IPS-18c (cell line): ENCODE results near the gene PEDS1.
"Not testable (repeated sequence)": the region's sequence is repeated elsewhere in the genome, so short reads cannot be mapped to it uniquely, and the experiment has no call there.

ENCODE experiments used
- H3K4me3 ChIP-seq: 2 replicates; pipeline ENCODE4 v1.7.0; 2013; ENCODE audit warnings: low read depth, mild to moderate bottlenecking, low read length, moderate library complexity; ENCODE audit not compliant: insufficient read depth
- H3K9me3 ChIP-seq: one replicate; pipeline ENCODE4 v1.6.1; 2013; ENCODE audit warnings: mild to moderate bottlenecking, low read length, moderate library complexity; ENCODE audit not compliant: control insufficient read depth, insufficient read depth

Gene PEDS1

DNA sequence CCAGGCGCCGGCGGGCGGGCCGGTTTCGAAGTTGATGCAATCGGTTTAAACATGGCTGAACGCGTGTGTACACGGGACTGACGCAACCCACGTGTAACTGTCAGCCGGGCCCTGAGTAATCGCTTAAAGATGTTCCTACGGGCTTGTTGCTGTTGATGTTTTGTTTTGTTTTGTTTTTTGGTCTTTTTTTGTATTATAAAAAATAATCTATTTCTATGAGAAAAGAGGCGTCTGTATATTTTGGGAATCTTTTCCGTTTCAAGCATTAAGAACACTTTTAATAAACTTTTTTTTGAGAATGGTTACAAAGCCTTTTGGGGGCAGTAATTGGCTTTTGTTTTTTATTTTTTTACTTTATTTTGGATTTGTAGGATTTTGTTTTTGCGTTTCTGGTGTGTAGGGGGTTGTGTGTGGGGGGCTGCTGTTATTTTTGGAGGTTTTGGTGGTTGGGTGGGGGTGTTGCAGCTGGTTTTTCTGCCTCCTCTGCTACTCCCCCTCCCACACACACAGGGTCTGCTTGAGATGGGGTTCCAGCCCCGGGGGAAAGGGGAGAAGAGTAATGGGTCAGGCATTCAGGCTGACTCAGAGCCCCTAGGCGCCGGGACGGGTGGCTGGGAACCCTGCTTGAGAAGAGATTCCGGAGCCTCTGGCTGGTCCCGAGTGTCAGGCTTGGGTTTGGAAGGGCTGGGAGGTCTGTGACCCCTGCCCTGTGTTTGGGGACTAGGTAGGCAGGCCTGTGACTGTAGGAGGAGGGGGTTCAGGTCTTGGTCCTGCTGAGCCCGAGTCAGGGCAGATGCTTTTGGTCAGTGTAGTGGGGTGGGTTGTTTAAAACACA is 39.1 kb upstream of the PEDS1 start:
- Histone ChIP-seq H3K9me3 (no peaks in the 10 kb centered on the region), H3K4me3 (peak overlapping the region; percentile 93)

DNA sequence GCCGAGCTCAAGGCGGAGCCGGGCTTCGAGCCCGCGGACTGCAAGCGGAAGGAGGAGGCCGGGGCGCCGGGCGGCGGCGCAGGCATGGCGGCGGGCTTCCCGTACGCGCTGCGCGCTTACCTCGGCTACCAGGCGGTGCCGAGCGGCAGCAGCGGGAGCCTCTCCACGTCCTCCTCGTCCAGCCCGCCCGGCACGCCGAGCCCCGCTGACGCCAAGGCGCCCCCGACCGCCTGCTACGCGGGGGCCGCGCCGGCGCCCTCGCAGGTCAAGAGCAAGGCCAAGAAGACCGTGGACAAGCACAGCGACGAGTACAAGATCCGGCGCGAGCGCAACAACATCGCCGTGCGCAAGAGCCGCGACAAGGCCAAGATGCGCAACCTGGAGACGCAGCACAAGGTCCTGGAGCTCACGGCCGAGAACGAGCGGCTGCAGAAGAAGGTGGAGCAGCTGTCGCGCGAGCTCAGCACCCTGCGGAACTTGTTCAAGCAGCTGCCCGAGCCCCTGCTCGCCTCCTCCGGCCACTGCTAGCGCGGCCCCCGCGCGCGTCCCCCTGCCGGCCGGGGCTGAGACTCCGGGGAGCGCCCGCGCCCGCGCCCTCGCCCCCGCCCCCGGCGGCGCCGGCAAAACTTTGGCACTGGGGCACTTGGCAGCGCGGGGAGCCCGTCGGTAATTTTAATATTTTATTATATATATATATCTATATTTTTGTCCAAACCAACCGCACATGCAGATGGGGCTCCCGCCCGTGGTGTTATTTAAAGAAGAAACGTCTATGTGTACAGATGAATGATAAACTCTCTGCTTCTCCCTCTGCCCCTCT is 38.2 kb upstream of the PEDS1 start:
- peaks cover 2% of the 10 kb centered on the region for H3K9me3 ChIP-seq
- peak overlapping the region; percentile 93 for H3K4me3 ChIP-seq

DNA sequence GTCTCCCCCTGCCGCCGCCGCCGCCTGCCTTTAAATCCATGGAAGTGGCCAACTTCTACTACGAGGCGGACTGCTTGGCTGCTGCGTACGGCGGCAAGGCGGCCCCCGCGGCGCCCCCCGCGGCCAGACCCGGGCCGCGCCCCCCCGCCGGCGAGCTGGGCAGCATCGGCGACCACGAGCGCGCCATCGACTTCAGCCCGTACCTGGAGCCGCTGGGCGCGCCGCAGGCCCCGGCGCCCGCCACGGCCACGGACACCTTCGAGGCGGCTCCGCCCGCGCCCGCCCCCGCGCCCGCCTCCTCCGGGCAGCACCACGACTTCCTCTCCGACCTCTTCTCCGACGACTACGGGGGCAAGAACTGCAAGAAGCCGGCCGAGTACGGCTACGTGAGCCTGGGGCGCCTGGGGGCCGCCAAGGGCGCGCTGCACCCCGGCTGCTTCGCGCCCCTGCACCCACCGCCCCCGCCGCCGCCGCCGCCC is 37.6 kb upstream of the PEDS1 start:
- Histone ChIP-seq H3K4me3 (peak overlapping the region; percentile 93), H3K9me3 (peaks cover 2% of the 10 kb centered on the region)

DNA sequence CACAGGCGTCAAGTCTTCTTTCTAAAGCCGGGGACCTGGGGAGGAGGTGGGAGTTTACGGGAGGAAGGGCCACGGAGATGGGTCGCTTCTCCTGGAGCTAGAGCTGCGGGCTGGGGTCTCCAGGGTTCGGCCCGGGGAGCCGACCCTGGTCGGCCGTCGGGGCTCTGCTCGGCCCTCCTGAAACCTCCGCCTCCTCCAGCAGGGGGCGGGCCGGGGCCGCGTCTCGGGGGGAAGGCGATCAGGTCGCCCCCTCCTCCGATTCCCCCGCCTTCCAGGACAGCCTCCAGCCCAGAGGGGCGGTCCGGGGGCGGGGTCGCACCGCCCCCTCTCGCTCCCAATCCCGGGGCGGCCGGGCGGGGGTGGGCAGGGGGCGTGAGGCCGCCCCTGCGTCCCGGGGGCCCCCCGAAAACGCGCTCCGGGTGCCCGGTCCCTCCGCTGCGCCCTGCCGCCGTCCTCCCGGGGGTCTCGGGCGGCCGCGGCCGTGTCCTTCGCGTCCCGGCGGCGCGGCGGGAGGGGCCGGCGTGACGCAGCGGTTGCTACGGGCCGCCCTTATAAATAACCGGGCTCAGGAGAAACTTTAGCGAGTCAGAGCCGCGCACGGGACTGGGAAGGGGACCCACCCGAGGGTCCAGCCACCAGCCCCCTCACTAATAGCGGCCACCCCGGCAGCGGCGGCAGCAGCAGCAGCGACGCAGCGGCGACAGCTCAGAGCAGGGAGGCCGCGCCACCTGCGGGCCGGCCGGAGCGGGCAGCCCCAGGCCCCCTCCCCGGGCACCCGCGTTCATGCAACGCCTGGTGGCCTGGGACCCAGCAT is 36.9 kb upstream of the PEDS1 start, which contains the start of gene CEBPB:
Gene CEBPB, plus strand, starts transcription at position 580 of the 814 bp plus-strand sequence. Its CDS starts 204 bp downstream, at position 784.
- H3K9me3 ChIP-seq = peaks cover 2% of the 10 kb centered on the region
- peak within 1 kb of the TSS; percentile 93 for H3K4me3 ChIP-seq

DNA sequence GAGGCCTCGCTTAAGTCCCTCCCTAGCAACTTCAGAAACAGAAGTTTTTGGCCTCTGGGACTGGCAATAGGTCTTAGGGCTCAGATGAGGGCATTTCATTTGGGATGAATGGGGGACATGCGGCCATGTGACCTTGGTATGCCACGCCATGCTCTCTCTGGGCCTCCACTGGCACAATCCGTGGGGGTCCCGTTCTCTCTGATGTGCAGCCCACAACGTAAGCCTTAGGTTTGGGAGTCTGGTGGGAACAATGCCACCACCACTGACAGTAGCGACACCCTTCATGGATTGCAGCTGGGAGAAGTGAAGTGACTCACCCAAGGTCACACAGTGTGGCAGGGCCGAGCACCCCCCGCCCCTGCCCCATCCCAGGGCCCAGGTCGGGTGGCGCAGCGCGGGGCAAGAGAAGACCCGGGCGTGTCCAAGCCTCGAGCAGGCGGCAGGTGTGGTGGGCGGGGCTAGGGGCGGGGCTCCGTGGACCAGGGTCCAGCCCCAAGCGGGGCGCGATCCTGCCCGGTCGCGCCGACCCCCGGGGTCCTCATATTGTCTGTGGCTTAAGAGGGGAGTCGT is 36.2 kb upstream of the PEDS1 start:
- Histone ChIP-seq H3K4me3 (peak overlapping the region; percentile 93), H3K9me3 (peaks cover 2% of the 10 kb centered on the region)

DNA sequence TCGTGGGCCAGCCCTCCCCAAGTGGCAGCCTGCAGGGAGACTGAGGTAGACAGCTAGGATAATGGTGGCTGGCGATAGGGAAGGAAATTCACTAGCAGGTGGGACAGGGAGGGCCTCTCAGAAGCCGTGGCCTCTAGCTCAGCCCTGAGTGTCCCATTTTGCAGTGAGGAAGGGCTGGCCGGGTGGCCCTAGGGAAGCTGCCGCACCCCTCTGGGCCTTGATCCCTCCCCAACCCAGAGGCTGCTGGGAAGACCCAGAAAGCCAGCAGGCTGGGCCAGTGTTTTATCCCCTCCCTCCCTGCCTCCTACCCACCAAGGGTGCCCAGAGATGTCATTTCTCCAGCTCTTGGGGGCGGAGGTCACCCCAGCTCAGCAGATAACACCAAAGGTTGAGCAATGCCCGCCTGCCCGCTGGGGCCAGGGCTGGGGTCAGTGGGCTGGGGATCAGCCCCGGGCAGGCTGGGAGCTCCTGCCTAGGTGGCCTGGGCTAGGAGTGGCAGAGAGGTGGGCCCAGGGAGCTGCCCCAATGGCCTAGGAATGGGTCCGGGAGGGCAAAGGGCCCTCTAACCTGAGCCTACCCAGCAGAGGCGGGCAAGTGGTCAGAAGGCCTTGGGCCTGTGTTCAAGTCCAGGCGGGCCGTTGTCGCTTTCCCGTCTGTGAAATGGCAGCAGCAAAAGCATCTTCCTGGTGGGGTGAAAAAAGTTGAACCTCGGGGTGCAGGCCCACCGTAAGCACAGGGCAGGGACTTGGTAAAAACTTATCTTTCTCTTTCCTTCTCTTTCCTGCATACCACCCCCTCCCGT is 35.6 kb upstream of the PEDS1 start:
- no peak overlapping the region for H3K4me3 ChIP-seq

DNA sequence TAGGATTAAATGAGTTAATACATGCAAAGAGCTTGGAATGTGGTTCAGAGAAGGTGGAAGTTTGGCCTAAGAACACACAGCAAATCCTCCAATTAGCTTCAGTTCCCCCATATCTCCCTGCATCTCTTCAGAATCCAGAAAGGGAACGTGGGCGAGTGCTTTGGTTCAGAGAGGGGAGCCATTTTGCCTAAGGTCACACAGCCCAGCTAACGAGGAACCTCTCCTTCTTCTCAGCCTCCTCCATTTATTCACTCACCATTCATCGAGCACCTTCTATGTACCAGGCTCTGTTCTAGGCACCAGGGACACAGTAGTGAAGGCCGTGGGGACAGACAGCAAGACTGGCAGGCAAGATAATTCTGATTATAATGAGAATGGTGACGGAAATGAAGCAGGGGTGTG is 34.8 kb upstream of the PEDS1 start:
- peaks cover 2% of the 10 kb centered on the region for H3K9me3 ChIP-seq
- H3K4me3 ChIP-seq = no peak overlapping the region

More for the DNA sequence above, 35.6 kb upstream of the PEDS1 start:
- H3K9me3 ChIP-seq = peaks cover 2% of the 10 kb centered on the region

DNA sequence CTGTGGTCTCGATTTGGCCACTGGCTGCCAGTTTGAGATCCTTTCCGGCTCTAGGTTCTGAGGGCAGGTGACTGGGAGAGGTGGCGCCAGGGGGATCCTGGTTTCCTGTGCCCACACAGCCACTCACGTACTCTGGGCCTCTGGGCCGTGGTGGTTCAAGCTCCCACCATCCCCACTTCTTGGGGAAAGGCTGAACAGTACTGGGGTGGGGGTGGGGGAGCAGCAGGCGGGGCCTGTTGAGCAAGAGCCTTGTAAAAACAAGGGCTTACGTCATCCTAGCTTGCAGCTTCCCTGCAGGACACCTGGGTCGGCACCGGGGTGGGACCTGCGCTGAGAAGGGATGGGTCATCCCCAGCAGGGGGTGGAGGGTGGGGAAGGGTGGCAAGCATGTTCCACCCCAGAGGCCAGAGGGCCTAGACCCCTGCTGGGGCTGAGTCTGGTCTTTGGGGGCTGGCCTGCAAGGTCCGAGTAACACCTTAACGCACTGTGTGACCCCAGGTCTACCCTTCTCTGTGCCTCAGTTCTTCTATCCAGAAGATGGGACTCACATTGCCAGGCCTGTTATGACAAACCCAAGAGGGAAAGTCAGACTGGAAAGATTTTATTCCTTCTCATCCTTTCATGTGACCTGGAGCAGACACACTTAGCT is 34.0 kb upstream of the PEDS1 start:
- H3K4me3 ChIP-seq = no peak overlapping the region
- peaks cover 2% of the 10 kb centered on the region for H3K9me3 ChIP-seq

DNA sequence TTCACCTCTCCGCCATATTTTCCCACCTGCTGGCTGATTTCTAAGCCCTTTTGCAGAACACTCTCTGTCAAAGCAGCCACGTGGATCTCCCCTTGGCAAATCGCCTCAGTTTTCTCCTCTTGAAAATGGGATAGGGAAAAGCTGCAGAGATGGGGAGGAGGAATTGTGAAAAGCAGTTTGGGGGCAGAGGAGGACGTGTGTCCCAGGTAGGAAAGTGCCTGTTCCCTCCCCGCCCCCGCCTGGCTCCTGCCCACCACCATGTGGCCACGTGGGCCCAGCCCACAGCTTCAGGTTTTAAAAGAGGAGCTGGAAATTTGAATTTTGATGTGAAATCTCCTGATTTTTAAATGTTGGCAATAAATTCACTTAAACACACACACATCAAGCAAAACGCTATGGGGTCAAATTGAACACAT is 33.5 kb upstream of the PEDS1 start:
- no peak overlapping the region for H3K4me3 ChIP-seq
- H3K9me3 ChIP-seq = peaks cover 2% of the 10 kb centered on the region

DNA sequence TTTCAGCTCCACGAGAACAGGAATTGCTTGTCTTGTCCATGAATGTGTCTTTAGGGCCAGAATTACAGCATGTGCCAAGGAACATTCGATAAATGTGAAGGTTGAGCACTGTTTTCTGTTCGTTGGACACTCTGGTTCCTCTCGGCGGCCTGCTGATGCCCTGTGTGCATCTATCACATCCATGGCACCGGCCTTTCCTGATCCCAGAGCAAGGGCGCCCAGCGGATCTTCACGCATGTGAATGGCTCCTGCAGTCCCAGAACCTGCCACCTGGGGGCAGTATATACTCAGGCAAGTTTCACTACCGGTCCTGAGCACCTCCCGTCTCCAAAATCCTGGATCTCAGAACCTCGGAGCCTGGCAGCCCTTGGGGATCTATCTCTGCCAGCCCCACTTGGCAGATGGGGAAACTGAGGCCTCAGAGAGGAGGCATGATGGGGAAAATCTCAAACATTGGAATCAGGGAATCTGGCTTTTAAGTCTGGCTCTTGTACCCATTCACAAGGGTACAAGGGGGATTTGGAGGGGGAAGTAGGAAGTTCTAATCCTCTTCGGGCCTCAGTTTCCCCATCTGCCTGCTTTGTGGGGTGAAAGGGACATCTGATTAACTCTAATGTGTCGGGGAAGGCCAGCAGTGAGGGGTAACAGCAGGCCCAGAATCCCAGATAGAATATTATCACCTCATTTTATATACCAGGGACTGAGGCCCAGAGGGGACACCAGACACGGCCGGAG is 32.8 kb upstream of the PEDS1 start:
- no peak overlapping the region for H3K4me3 ChIP-seq
- H3K9me3 ChIP-seq = peaks cover 2% of the 10 kb centered on the region

DNA sequence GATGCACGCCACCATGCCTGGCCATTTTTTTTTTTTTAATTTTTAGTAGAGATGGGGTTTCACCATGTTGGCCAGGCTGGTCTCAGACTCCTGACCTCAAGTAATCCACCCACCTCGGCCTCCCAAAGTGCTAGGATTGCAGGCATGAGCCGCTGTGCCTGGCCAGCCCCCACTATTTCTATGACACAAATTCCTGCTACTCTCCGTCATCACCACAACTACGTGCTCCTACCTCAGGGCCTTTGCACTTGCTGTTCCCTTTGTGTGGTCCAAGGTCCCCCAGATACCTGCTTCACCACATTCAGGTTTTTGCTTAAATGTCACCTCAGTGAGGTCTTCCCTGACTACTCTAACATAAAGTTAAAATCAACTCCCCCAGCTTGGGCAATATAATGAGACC is 31.9 kb upstream of the PEDS1 start:
- Histone ChIP-seq H3K9me3 (peaks cover 2% of the 10 kb centered on the region), H3K4me3 (no peak overlapping the region)

DNA sequence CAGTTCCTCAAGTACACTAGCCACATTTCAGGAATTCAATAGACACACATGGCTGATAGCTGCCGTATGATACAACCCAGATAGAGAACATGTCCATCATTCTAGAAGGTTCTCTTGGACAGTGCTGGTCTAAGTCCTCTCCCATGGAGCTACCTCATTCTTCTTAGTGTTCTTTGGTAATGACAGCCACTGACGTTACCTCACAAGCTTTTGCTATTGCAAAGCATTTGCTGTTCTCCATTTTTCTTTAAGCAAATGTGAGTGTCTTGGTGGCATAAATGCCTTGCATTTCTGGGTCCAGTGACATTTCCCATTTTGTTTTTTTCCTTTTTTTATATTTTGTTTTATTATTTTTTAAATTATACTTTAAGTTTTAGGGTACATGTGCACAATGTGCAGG is 28.8 kb upstream of the PEDS1 start:
- H3K9me3 ChIP-seq = peaks cover 2% of the 10 kb centered on the region
- H3K4me3 ChIP-seq = no peak overlapping the region

DNA sequence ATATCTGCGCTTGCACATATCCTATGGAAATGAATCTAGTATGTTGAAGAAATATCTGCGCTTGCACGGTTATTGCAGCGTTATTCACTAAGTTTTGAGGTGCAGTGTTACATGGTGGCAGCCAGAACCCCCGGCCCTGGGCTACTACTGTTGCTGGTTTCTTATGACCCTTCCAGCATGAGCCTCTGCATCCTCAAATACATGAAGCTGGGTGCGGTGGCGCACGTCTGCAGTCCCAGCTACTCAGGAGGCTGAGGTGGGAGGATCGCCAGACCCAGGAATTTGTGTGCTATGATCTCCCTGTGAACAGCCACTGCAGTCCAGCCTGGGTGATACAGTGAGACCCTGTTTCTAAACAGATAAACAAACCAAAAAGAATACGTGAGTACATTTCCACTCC is 27.8 kb upstream of the PEDS1 start:
- H3K4me3 ChIP-seq = no peak overlapping the region
- no peaks in the 10 kb centered on the region for H3K9me3 ChIP-seq

DNA sequence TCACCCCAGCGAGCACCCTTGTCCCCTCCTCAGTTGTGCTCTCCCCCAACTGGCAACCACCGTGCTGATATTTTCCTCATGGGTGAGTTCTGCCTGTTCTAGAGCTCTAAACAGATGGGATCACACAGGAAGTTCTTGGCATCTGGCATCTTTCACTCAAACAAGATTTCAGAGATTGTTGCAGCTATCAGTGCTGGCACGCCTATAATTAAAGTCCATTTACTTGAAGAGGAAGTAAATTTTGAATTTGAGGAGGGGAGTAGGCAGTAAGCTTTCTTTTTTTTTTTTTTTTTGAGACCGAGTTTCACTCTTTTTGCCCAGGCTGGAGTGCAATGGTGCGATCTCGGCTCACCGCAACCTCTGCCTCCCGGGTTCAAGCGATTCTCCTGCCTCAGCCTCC is 25.1 kb upstream of the PEDS1 start:
- not testable (repeated sequence) for H3K4me3 ChIP-seq, H3K9me3 ChIP-seq
